Astrocyte (in vitro differentiated cells and primary cell): Measurements from ENCODE around the gene ELMO1. TPM values are rescaled to one million over a fixed set of nuclear protein-coding genes. Genes with fewer than 3 reads are reported as not detected.

Experiments used
- DNase-seq: peaks from one replicate; pipeline ENCODE4 v3.0.0-alpha.2; 2010; ENCODE audit warnings: low read depth
- FAIRE-seq: peaks from 2 replicates; lab custom pipeline; 2011; peaks lifted over from hg19 to GRCh38; lab: Jason Lieb, UNC
- H2AFZ ChIP-seq: 2 replicates; pipeline ENCODE4 v1.6.0; 2012; ENCODE audit warnings: low read depth, low read length, inconsistent platforms
- H3K27ac ChIP-seq: 2 replicates; pipeline ENCODE4 v1.5.1; 2011; ENCODE audit warnings: low read depth, low read length, inconsistent platforms
- H3K27me3 ChIP-seq: 2 replicates; pipeline ENCODE4 v1.6.0; 2011; ENCODE audit warnings: low read length, inconsistent platforms; ENCODE audit not compliant: insufficient read depth
- H3K36me3 ChIP-seq: 2 replicates; pipeline ENCODE4 v1.5.1; 2011; ENCODE audit warnings: low read length, inconsistent platforms; ENCODE audit not compliant: insufficient read depth
- H3K4me1 ChIP-seq: 2 replicates; pipeline ENCODE4 v1.5.1; 2011; ENCODE audit warnings: low read length, inconsistent platforms; ENCODE audit not compliant: insufficient read depth
- H3K4me2 ChIP-seq: 2 replicates; pipeline ENCODE4 v1.6.0; 2012; ENCODE audit warnings: low read length, inconsistent platforms
- H3K4me3 ChIP-seq: 2 replicates; pipeline ENCODE4 v1.5.1; 2011; ENCODE audit warnings: low read depth, mild to moderate bottlenecking, low read length, inconsistent platforms; ENCODE audit not compliant: insufficient read depth
- H3K79me2 ChIP-seq: 2 replicates; pipeline ENCODE4 v1.6.0; 2012; ENCODE audit warnings: mild to moderate bottlenecking, low read length, inconsistent platforms; ENCODE audit not compliant: insufficient read depth
- H3K9ac ChIP-seq: 2 replicates; pipeline ENCODE4 v1.6.0; 2012; ENCODE audit warnings: mild to moderate bottlenecking, low read length, inconsistent platforms
- H3K9me3 ChIP-seq: 2 replicates; pipeline ENCODE4 v1.5.1; 2012; ENCODE audit warnings: low read depth, mild to moderate bottlenecking, low read length, inconsistent platforms; ENCODE audit not compliant: insufficient read depth
- H4K20me1 ChIP-seq: 2 replicates; pipeline ENCODE4 v1.6.0; 2012; ENCODE audit warnings: low read length, inconsistent platforms; ENCODE audit not compliant: insufficient read depth
- H3K27ac Mint-ChIP-seq: one replicate; pipeline ENCODE4 v1.8.0; 2021; ENCODE audit warnings: mild to moderate bottlenecking, mixed read lengths; ENCODE audit not compliant: unreplicated experiment
- H3K27me3 Mint-ChIP-seq: one replicate; pipeline ENCODE4 v1.8.0; 2021; ENCODE audit warnings: low read depth, mixed read lengths; ENCODE audit not compliant: unreplicated experiment
- H3K36me3 Mint-ChIP-seq: one replicate; pipeline ENCODE4 v1.8.0; 2021; ENCODE audit warnings: low read depth, mixed read lengths; ENCODE audit not compliant: unreplicated experiment
- H3K4me1 Mint-ChIP-seq: one replicate; pipeline ENCODE4 v1.8.0; 2021; ENCODE audit warnings: low read depth, mixed read lengths; ENCODE audit not compliant: unreplicated experiment
- H3K4me3 Mint-ChIP-seq: one replicate; pipeline ENCODE4 v1.8.0; 2021; ENCODE audit warnings: mild to moderate bottlenecking, moderate library complexity, mixed read lengths; ENCODE audit not compliant: unreplicated experiment
- H3K9me3 Mint-ChIP-seq: one replicate; pipeline ENCODE4 v1.8.0; 2021; ENCODE audit warnings: mild to moderate bottlenecking, mixed read lengths; ENCODE audit not compliant: unreplicated experiment
- EZH2 ChIP-seq: IDR thresholded peaks from 2 replicates; pipeline ENCODE4 v1.6.1; 2012; ENCODE audit warnings: mild to moderate bottlenecking, low read length, inconsistent platforms; ENCODE audit not compliant: insufficient read depth
- total RNA-seq: library from RNA; stranded (reverse); gene quantifications from 2 replicates; pipeline ENCODE4 v1.2.1, GENCODE V29; 2021
- TF ChIP-seq, protein P1 (sequence below): IDR thresholded peaks from 2 replicates; pipeline ENCODE4 v1.5.1; 2011; ENCODE audit warnings: low read depth, mild to moderate bottlenecking, inconsistent platforms, low read length, moderate library complexity; ENCODE audit not compliant: insufficient read depth

The ELMO1 gene
- total RNA-seq, 1 donor from 2014 or later = 20.4 TPM

DNA sequence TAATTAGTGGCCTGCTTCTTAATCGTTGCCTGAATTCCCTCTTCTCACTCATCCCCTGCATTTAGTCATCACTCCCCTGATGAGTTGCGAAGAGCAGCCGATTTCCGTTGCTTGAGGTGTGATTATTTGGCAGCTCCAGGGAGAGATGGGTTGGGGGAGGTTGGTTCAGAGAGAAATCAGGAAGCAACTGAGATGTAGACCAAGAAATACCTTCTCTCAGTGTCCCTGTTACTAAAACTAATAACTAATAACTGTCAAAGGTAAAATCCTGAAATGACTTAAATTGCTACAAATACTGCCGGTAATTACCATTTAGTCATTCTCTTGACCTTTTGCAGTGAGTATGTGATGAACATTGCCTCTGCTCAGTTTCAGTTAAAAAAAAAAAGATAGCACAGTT lies 76.9 kb downstream of the ELMO1 start:
- H3K27ac Mint-ChIP-seq = no peak overlapping the region
- H2AFZ ChIP-seq = no peak overlapping the region
- peaks cover 6% of the 10 kb centered on the region for H3K9me3 ChIP-seq
- H3K4me2 ChIP-seq = no peak overlapping the region
- H3K27me3 ChIP-seq = no peaks in the 10 kb centered on the region
- peaks cover 6% of the 10 kb centered on the region for H3K36me3 Mint-ChIP-seq
- TF ChIP-seq EZH2 = no peak
- TF ChIP-seq, protein P1, sequence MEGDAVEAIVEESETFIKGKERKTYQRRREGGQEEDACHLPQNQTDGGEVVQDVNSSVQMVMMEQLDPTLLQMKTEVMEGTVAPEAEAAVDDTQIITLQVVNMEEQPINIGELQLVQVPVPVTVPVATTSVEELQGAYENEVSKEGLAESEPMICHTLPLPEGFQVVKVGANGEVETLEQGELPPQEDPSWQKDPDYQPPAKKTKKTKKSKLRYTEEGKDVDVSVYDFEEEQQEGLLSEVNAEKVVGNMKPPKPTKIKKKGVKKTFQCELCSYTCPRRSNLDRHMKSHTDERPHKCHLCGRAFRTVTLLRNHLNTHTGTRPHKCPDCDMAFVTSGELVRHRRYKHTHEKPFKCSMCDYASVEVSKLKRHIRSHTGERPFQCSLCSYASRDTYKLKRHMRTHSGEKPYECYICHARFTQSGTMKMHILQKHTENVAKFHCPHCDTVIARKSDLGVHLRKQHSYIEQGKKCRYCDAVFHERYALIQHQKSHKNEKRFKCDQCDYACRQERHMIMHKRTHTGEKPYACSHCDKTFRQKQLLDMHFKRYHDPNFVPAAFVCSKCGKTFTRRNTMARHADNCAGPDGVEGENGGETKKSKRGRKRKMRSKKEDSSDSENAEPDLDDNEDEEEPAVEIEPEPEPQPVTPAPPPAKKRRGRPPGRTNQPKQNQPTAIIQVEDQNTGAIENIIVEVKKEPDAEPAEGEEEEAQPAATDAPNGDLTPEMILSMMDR = no peak
- no peaks in the 10 kb centered on the region for H3K79me2 ChIP-seq
- no peak overlapping the region for H3K4me3 ChIP-seq
- no peak overlapping the region for H3K27ac ChIP-seq
- H3K9ac ChIP-seq = no peak overlapping the region
- no peaks in the 10 kb centered on the region for H4K20me1 ChIP-seq
- no peak overlapping the region for H3K4me3 Mint-ChIP-seq
- H3K27me3 Mint-ChIP-seq = no peaks in the 10 kb centered on the region
- H3K9me3 Mint-ChIP-seq = peaks cover 8% of the 10 kb centered on the region
- FAIRE-seq (no peak), DNase-seq (no peak)
- no peaks in the 10 kb centered on the region for H3K36me3 ChIP-seq
- H3K4me1 Mint-ChIP-seq = peaks cover 2% of the 10 kb centered on the region
- H3K4me1 ChIP-seq = no peaks in the 10 kb centered on the region

DNA sequence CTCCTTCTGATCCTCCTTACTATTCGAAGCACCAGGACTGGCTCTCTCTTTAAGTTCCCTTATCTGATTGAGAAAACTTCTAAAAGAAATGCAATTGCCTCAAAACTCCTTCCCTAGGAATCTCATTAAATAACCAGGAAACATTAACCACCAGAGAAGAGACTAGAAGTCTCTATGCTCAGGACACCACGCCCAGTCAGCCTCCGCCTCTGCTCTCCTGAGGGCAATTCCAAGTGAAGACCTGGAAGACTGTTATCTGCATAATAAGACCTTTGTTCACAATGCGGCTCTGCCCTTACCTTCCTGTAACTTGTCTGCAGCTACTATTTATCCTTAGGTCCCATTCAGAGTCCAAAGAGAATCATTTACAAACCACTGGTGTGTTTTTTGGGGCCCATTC lies 78.8 kb downstream of the ELMO1 start:
- no peak overlapping the region for H3K4me3 Mint-ChIP-seq
- no peaks in the 10 kb centered on the region for H3K36me3 Mint-ChIP-seq
- no peak overlapping the region for H3K4me3 ChIP-seq
- H4K20me1 ChIP-seq = no peaks in the 10 kb centered on the region
- no peaks in the 10 kb centered on the region for H3K27me3 Mint-ChIP-seq
- no peaks in the 10 kb centered on the region for H3K79me2 ChIP-seq
- H3K27ac Mint-ChIP-seq = no peak overlapping the region
- H2AFZ ChIP-seq = no peak overlapping the region
- FAIRE-seq (no peak), DNase-seq (no peak)
- TF ChIP-seq, protein P1 = no peak
- no peak for TF ChIP-seq EZH2
- peaks cover 3% of the 10 kb centered on the region for H3K9me3 ChIP-seq
- H3K4me1 Mint-ChIP-seq = peaks cover 2% of the 10 kb centered on the region
- no peaks in the 10 kb centered on the region for H3K27me3 ChIP-seq
- no peaks in the 10 kb centered on the region for H3K4me1 ChIP-seq
- H3K36me3 ChIP-seq = no peaks in the 10 kb centered on the region
- no peak overlapping the region for H3K4me2 ChIP-seq
- no peak overlapping the region for H3K9ac ChIP-seq
- H3K9me3 Mint-ChIP-seq = no peaks in the 10 kb centered on the region
- no peak overlapping the region for H3K27ac ChIP-seq

DNA sequence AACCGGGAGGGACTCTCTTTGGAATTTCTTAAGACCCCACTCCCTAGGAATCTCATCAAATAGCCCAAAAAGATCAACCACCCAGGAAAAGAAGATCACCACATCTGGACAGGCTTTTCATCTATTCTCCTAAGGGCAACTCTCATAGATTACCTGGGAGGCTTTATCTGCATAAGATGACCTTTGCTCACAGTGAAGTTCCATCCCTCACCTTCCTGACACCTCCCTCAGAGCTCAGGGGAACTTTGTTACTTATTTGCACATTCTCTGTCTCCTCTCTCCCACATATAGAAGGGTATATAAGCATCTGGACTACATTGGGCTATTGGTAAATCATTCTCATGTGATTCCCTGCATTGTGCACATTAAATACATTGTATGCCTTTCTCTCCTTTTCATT lies 80.1 kb downstream of the ELMO1 start:
- TF ChIP-seq, protein P1 = no peak
- TF ChIP-seq EZH2 = no peak
- Histone ChIP-seq H3K36me3 (no peaks in the 10 kb centered on the region), H3K4me3 (no peak overlapping the region), H4K20me1 (no peaks in the 10 kb centered on the region), H3K27me3 (no peaks in the 10 kb centered on the region), H3K27ac (no peak overlapping the region), H3K79me2 (no peaks in the 10 kb centered on the region), H2AFZ (no peak overlapping the region), H3K9me3 (peaks cover 3% of the 10 kb centered on the region), H3K4me2 (no peak overlapping the region), H3K9ac (no peak overlapping the region), H3K4me1 (no peaks in the 10 kb centered on the region)
- H3K27ac Mint-ChIP-seq = no peak overlapping the region
- no peaks in the 10 kb centered on the region for H3K27me3 Mint-ChIP-seq
- H3K4me3 Mint-ChIP-seq = no peak overlapping the region
- no peaks in the 10 kb centered on the region for H3K9me3 Mint-ChIP-seq
- peaks cover 2% of the 10 kb centered on the region for H3K4me1 Mint-ChIP-seq
- H3K36me3 Mint-ChIP-seq = no peaks in the 10 kb centered on the region
- no peak for DNase-seq
- FAIRE-seq = no peak
